HG02759 (cell line): Measurements from ENCODE around the gene HJV.

Experiments used
- ATAC-seq: cut with Tn5 transposase; IDR thresholded peaks from one replicate; pipeline ENCODE4 v1.9.1; 2021; ENCODE audit warnings: mild to moderate bottlenecking, moderate library complexity; ENCODE audit not compliant: unreplicated experiment

Gene HJV

DNA sequence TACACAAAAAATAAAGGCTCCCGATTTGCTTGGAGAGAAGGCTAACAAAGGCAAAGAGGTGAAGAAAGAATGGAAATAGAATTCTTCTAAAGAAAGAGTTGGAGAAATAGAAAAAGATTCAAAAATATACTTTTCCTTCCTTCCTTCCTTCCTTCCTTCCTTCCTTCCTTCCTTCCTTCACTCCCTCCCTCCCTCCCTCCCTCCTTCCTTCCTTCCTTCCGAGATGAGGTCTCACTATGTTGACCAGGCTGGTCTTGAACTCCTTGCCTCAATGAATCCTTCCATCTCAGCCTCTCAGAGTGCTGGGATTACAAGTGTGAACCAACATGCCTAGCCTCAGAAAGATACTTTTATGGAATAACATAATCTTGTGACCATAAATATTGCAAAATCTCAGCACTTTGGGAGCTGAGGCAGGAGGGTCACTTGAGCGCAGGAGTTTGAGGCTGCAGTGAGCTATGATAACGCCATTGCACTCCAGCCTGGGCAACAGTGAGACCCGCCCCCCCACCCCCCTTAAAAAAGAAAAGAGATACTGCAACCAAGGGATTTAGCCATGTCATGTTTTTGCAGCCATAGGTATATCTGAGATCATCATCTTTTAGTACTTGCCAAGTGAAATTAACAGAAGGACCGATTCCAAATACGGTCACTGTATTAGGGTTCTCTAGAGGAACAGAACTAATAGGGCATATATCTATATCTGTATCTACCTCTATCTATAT, 1.0 kb upstream of the HJV start:
- no peak for ATAC-seq

DNA sequence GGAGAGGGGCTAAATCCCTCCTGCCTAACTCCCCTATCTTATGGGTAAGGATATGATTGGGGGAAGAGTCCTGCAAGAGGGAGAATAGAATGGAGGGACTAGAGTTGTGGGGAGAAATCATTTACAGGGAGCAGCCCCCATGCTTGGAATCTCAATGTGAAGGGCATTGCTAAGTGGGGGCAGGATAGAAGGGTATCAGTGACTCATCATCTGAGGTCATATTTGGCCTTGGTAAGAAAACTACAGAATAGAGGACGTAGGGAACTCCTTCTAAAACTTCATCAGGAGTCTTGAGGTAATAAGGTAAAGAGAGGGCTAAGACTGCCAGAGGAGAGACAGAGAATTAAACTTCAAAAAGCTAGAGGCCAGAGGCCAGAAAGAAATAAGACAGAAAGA, 487 bp downstream of the HJV start:
- ATAC-seq = no peak

DNA sequence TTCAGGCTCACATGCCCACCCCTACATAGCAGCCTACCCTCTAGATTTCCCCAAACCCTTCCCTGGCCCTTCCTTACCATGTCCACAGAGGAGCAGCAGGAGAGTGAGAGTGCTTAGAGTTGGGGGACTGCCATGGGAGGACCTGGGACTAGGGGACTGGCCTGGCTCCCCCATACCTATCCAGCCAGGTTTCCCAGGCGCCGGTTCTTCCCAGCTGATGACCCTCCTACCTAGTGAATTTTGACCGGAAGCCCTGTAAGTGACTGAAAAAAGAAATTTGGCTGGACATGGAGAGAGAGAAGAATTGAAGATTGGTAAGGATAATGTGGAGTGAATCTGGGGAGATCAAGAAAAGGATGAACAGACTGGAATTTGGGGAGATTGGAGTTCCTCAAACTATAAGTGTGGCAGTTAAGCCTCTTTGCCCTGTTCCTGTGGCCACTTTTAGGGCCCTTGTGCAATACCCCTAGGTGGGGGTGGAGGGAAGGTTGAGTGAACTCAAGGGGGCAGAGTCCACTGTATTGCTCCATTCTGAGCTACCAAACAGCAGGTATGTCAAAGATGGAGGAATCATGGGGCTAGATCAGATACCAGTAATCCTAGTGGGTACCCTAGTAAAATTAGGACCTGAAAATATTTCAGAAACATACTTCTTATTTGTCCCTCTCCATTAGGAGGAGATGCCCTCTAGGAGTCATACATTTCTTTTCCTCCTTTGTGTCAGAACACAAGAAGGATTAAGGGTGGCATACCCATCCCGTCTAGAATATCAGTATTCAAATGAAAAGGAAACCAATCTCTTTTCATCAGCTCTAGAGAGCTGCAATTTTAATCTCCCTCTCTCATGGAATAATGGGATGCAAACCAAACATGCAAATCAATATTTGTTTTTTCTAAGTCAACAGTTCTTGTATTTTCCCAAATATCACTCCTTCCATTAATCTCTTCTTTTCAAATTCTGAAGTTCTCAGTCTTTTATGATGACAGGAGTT, 1.2 kb downstream of the HJV start:
- no peak for ATAC-seq

DNA sequence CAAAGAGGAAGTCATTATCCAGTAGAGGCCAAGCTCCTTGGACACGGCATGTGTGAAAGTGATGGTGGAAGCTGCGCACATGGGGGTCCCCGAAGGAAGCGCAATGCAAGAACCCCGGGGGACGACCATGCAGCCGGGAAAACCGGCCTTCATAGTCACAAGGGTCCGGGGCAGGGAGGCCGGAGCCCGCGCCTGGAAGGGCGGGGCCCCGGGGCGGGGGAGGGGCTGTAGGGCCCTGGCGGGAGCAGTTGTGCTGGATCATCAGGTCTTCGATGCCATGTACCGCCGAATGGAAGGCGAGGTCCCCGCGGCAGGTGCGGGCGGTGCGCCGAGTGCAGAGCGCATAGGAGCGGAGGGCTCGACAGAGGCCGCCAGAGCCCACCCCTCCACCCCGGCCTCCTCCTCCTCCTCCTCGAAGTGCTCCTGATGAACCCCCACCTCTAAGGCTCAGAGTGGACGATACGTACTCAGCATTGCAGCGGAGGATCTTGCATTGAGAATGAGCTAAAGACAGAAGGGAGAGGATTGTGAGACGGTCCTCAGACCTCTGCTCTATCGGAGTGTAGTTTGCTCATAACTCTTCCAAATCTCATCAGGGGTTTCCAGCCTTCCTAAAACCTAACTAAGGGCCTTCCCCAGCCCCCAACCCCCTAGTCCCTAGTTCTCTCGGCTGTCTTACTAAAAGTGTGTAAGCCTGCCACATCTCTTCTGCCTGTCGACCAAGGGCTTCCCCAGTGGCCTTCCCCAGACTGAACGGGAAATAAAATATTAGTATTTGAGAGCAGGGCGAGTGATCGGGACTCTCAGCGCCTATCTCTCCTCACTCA, 2.1 kb downstream of the HJV start:
- ATAC-seq = no peak

DNA sequence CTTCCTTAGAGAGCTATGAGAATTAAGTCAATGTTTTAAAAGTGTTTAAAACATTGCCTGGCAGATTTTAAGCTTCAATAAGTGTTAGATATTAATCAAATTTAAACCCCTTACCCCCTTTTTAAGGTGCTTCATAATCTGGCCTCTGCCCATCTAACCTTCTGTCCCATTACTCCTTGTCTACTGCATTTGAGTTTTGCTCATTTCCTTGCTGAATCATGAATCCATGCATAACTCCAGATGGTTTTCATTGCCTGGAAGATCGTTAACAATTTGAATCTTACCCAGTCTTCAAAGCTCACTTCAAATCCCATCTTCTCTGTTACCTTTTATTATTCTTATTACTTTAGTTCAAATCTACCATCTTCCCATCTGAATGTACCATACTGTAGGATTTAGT, 4.6 kb downstream of the HJV start:
- no peak for ATAC-seq

DNA sequence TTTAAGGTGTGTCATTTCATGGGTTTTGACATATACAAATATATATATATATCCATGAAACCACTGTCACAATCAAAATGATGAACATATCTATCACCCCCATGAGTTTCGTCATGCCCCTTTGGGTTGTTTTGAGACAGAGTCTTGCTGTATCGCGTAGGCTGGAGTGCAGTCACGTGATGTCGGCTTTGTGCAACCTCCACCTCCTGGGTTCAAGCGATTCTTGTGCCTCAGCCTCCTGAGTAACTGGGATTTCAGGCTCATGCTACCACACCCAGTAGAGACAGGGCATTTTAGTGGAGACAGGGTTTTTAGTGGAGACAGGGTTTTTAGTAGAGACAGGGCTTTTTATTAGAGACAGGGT, 8.0 kb downstream of the HJV start:
- ATAC-seq = no peak

DNA sequence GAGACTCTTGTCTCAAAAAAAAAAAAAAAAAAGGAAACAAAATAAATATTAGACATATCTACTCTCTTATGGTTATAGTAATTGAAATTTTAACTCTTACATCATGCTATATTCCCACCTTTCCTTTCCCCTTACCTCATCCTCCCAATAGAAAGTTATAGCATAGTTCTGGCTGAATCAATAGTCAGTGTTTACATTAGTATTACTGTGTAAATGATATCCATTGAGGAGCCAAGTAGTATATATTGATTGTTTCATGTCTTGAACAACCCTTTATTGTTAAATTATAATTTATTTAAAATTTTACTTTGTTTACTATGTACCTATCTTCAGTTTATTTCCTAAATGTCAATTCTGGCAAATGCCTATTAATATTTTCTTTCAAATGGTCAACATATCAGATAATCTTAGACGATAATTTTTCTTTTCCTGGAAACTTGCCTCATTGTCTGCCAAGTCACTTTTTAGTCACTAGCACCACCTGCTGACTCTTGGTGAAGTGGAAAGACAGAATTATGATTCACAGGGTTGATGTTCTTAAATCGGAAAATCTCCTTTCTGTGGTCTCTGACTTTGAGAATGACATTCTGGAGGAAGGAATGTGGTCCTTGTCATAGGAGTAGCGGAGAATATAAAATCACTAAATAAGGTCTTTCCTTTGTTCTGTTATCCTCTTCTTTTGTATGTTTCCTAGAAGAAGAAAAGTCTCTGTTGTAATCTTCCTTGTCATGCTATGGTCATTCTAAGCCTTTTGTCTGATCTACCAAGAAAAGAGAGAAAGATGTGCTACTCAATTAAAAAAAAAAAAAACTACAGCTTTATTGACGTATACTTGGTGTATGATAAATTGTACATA, 8.6 kb downstream of the HJV start:
- ATAC-seq = no peak

DNA sequence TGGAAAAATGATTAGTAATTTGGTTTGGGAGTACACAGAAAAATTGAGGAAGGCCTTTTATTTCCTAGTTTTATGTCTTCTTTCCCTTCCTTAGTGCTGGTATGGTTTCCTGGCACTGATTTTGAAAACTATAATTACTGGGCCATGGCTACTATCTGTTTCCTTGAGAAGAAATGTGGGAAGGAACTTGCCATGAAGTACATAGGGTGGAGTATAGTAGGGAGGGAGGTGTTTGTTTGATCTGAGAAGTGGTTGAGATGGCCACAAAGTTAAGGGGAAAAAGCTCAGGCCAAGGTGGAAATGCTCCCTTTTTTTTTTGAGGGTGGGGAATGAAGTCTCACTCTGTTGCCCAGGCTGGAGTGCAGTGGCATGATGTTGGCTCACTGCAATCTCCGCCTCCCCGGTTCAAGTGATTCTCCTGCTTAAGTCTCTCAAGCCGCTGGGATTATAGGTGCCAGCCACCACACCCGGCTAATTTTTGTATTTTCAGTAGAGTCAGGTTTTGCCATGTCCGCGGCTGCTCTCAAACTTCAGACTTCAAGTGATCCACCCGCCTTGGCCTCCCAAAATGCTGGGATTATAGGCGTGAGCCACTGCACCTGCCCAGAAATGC, 11.3 kb downstream of the HJV start:
- ATAC-seq = no peak

DNA sequence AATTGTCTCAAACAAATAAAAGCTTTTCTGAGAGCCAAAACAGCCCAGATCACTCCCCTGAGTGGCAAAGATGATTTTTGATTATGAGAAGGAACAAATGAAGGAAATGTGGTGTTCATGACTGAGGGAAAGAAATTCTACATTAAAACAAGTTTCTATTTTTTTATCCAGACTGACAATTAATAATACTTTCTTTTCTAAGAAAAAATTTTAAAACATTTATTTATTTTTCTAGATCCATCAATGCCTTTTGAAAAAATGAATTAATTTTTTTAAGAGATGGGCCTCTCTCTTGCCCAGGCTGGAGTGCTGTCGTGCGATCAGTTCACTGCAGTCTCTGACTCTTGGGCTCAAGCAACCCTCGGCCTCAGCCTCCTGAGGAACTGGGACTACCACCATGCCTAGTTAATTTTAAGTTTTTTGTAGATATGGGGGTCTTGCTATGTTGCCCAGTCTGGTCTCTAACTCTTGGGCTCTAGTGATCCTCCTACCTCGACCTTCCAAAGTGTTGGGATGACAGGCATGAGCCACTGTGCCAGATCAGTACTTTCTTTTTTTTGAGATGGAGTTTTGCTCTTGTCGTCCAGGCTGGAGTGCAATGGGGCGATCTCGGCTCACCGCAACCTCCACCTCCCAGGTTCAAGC, 13.9 kb downstream of the HJV start:
- no peak for ATAC-seq

DNA sequence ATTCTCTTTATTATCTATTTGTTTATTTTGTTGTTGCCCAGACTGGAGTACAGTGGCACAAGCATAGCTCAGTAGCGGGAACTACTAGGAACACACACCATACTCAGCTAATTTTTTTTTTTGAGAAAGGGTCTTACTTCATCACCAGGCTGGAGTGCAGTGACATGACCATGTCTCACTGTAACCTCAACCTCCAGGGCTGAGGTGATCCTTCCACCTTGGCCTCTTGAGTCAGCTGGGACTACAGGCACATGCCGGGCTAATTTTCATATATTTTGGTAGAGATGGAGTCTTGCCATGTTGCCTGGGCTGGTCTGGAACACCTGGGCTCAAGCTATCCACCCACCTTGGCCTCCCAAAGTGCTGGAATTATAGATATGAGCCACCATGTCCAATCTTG, 19.8 kb downstream of the HJV start:
- ATAC-seq = no peak

DNA sequence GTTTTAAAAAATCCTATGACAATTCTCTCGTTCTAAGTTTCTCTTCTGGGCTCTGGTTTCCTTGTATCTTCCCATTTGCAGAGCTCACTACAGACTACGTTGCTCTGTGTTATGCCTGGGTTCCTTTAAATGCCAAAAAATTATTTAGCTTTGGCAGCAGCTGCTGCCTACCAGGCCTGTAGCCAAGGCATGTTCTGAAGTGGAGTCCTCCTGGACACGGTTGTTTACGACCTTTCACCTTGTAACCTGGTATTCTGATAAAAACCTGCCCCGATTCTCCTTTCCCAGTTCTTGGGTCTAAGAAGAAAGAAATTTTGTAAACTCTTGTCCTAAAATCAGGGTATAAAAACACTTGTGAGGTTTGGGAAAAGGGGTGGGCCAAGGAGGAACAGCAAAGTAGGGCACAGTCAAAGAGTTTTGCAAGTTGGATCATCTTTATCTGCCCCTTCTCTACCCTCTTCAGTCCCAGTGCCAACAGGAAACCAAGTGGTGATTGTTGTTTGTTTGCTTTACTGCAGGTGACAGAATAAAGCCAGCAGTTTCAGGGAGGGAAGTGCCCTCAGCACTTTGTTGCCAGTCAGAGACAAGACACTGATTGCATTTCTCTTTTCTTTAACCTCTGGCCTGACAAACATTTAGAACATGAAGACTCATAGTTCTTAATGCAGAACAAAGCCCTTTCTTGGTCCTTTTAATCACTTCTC, 22.1 kb downstream of the HJV start:
- no peak for ATAC-seq

DNA sequence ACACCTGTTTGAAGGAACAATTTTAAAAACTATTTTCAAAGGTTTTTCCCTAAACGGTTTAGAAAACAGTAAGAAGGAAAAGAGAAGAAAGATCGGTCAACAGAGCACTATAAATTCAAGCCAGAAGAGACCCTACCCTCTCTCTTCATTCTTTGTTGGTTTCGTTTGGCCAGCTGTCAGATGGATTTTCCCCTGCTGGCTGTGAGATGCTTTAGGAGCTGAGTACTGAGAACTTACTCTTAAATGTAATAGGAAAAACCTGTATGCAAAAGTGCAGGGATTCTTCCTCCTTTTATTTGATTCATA, 23.9 kb downstream of the HJV start:
- no peak for ATAC-seq

DNA sequence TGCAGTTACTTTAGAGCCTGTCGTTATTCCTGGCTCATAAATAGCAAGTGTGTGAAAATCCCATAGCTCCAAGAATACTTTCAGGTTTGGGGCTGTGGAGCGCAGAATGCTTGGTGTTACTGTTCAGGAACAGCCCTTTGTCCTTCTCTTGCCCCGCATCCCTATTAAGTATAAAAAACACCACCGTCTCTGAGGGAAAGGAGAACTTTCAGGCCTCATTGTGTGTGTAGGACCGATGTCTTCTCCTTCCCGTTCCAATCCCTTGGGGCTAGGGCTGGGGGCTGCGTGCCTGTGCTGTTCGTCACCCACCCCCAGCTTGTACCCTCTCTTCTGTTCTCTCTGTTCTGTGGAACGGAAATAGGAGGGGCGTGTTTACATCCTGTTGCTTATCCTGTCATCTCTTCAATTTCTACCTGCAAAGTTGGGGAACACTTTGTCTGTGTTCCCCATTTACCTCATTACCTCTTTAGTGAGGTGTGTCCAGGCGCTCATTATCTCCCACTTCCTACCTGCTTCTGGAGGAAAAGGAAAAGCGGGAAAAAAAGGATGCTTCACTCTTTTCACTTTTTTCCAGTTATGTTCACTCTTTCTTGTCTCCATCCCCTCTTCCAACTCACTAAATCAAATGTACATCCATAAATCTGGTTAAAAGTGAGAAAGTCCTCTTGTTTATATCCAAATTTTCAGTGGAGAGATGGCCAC, 24.4 kb downstream of the HJV start:
- ATAC-seq = peak; percentile 33

DNA sequence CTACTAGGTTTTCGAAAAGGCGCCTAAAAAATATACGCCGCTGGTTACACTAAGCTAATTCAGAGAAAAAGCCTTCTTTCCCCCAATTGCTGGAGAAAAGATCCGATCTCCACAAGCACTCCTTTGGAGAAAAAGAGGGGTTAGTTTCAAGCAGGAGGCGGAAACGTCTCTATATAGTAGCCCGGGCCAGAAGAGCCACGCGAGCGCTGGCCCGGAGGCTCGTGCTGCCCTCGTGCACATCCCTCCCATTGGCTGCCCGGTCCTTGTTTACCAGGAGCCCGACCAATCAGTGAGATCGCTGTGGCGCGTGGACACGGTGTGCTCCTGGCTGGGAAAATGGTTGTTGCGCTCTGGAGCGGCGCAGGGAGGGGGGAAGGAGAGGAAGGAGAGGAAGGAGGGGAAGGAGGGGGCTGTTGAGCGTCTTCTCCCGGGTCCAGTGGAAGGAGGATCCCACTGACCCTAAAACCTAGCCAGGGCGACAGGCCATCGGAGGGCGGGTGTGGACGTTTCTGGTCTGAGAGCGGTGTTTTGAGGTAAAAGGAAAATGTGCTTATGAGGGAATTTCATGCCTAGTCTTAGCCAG, 25.0 kb downstream of the HJV start, which contains the start of gene TXNIP:
Gene TXNIP, minus strand, starts transcription at position 147 of the 583 bp plus-strand sequence. CDS start 313 bp downstream, outside the sequence.
- ATAC-seq = peak; percentile 94

DNA sequence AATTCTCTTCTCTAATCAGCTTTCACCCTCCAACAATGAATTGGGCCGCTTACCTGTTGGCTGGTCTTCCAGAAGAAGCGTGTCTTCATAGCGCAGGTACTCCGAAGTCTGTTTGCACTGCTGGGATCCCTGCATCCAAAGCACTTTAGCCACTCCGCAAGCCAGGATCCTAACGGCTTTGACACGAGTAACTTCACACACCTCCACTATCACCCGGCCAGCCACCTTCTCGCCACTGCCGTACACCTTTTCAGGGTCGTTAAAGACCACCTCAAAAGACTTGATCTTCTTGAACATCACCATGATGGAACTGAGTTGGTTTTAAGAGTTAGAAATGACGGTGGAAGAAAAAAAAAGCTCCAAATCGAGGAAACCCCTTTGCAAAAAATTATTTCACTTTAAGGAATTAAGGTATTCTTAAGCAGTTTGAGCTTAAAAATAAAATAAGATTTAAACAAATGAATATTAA, 25.5 kb downstream of the HJV start:
- no peak for ATAC-seq

DNA sequence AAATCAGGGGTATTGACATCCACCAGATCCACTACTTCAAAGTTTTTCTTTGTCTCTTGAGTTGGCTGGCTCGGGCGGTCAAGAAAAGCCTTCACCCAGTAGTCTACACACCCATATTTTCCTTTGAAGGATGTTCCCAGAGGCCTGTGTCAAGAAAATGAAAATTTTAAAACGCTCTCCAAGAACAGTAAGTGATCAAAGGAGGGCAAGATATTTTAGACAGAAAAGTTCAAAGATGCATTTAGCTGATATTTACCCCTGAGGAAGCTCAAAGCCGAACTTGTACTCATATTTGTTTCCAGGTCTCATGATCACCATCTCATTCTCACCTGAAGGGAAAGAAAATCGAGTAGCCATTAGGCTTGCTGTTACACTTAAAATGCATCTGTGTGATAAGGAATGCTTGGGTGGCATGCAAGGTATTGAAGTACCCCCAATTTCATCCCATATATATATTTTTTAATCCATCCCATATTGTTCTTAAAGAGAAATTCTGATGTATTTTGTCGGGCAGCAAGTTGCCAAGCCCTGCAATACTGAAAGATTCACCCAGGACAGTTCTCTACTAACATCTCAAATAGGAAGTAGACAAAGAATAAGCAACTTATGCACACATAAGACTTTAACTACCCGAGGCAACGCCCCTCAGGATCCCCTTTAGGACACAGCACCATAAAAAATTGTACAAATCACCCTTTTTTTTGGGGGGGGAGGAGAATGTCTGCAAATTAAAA, 26.2 kb downstream of the HJV start:
- no peak for ATAC-seq
